Glutamatergic neuron (in vitro differentiated cells): ENCODE results near the gene GP1BB. TPM values are rescaled to one million over a fixed set of nuclear protein-coding genes. Genes with fewer than 3 reads are reported as not detected.

ENCODE experiments used
- DNase-seq: peaks from one replicate; pipeline ENCODE4 v3.0.0; 2022
- H3K27ac Mint-ChIP-seq: one replicate; pipeline ENCODE4 v1.8.0; 2020; ENCODE audit warnings: mild to moderate bottlenecking, mixed read lengths, inconsistent platforms; ENCODE audit not compliant: unreplicated experiment
- H3K27me3 Mint-ChIP-seq: one replicate; pipeline ENCODE4 v1.8.0; 2020; ENCODE audit warnings: mild to moderate bottlenecking, moderate library complexity, mixed read lengths, inconsistent platforms; ENCODE audit not compliant: unreplicated experiment
- H3K36me3 Mint-ChIP-seq: one replicate; pipeline ENCODE4 v1.8.0; 2020; ENCODE audit warnings: mild to moderate bottlenecking, mixed read lengths, inconsistent platforms; ENCODE audit not compliant: unreplicated experiment
- H3K4me1 Mint-ChIP-seq: one replicate; pipeline ENCODE4 v1.8.0; 2020; ENCODE audit warnings: mild to moderate bottlenecking, low read depth, mixed read lengths, inconsistent platforms; ENCODE audit not compliant: unreplicated experiment
- H3K4me3 Mint-ChIP-seq: one replicate; pipeline ENCODE4 v1.8.0; 2020; ENCODE audit warnings: mild to moderate bottlenecking, mixed read lengths, inconsistent platforms; ENCODE audit not compliant: unreplicated experiment
- H3K9me3 Mint-ChIP-seq: one replicate; pipeline ENCODE4 v1.8.0; 2020; ENCODE audit warnings: mild to moderate bottlenecking, moderate library complexity, mixed read lengths, inconsistent platforms; ENCODE audit not compliant: unreplicated experiment
- total RNA-seq: library from RNA; stranded (reverse); fragmentation: NEBNext Ultra II Directional; extraction: Animal tissue kit (Norgen Biotek cat#: 25700); gene quantifications from one replicate; pipeline ENCODE4 v1.2.1, GENCODE V29; 2021; ENCODE audit not compliant: unreplicated experiment
- TF ChIP-seq, protein P1 (sequence below): fragments of 200-600 bp; sonication (generic); IDR thresholded peaks from one replicate; pipeline ENCODE4 v1.5.0; 2021; ENCODE audit not compliant: partially characterized antibody, unreplicated experiment

The GP1BB gene
- total RNA-seq, 1 donor from 2014 or later: 8.3 TPM

GRCh38 chr22:19738664-19739447, 15.5 kb downstream of the GP1BB start:
- peaks cover 2% of the 10 kb centered on the region for H3K9me3 Mint-ChIP-seq
- peaks cover 6% of the 10 kb centered on the region for H3K27me3 Mint-ChIP-seq
- H3K36me3 Mint-ChIP-seq: no peaks in the 10 kb centered on the region
- no peaks in the 10 kb centered on the region for H3K4me1 Mint-ChIP-seq
- H3K4me3 Mint-ChIP-seq: no peak overlapping the region
- H3K27ac Mint-ChIP-seq: no peak overlapping the region
- no peak for DNase-seq
- TF ChIP-seq, protein P1, sequence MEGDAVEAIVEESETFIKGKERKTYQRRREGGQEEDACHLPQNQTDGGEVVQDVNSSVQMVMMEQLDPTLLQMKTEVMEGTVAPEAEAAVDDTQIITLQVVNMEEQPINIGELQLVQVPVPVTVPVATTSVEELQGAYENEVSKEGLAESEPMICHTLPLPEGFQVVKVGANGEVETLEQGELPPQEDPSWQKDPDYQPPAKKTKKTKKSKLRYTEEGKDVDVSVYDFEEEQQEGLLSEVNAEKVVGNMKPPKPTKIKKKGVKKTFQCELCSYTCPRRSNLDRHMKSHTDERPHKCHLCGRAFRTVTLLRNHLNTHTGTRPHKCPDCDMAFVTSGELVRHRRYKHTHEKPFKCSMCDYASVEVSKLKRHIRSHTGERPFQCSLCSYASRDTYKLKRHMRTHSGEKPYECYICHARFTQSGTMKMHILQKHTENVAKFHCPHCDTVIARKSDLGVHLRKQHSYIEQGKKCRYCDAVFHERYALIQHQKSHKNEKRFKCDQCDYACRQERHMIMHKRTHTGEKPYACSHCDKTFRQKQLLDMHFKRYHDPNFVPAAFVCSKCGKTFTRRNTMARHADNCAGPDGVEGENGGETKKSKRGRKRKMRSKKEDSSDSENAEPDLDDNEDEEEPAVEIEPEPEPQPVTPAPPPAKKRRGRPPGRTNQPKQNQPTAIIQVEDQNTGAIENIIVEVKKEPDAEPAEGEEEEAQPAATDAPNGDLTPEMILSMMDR: no peak

GRCh38 chr22:19739448-19739895, 16.1 kb downstream of the GP1BB start:
- TF ChIP-seq, protein P1: no peak
- peaks cover 2% of the 10 kb centered on the region for H3K9me3 Mint-ChIP-seq
- H3K27ac Mint-ChIP-seq: no peak overlapping the region
- H3K4me1 Mint-ChIP-seq: no peaks in the 10 kb centered on the region
- no peak for DNase-seq
- no peaks in the 10 kb centered on the region for H3K36me3 Mint-ChIP-seq
- H3K4me3 Mint-ChIP-seq: no peak overlapping the region
- peaks cover 6% of the 10 kb centered on the region for H3K27me3 Mint-ChIP-seq

DNA sequence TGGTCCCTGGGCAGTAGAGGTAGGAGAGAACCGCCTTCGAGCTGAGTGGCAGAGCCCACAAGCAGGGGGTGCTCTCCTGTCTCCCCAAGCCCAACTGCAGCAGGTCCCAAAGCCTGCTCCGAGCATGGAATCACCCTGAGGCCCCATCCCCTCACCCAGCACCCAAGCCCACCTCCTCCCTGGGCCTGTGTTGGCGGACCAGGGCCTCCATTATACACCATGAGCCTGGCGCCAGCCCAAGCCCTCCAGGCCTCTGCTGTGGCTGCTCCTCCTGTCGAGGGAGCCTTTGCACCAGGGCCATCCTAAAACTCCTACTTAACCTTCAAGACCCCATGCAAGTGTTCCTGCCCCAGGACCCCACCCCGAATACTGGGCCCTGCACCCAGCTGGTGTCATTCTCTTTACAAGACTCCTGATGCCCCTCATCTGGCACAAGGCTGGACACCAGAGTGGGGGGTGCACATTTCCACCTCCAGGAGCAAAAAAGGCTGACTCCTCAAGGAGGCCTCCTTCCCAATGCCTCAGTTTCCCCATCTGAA, 16.6 kb downstream of the GP1BB start:
- H3K9me3 Mint-ChIP-seq: peaks cover 2% of the 10 kb centered on the region
- no peak overlapping the region for H3K27ac Mint-ChIP-seq
- H3K4me3 Mint-ChIP-seq: no peak overlapping the region
- no peaks in the 10 kb centered on the region for H3K4me1 Mint-ChIP-seq
- no peaks in the 10 kb centered on the region for H3K36me3 Mint-ChIP-seq
- H3K27me3 Mint-ChIP-seq: peaks cover 5% of the 10 kb centered on the region
- DNase-seq: no peak
- TF ChIP-seq, protein P1: no peak

- H3K4me1 Mint-ChIP-seq: no peaks in the 10 kb centered on the region
- TF ChIP-seq, protein P1: no peak
- no peak overlapping the region for H3K27ac Mint-ChIP-seq
- H3K36me3 Mint-ChIP-seq: no peaks in the 10 kb centered on the region
- no peak for DNase-seq
- peaks cover under 1% of the 10 kb centered on the region for H3K27me3 Mint-ChIP-seq
- H3K9me3 Mint-ChIP-seq: peaks cover 1% of the 10 kb centered on the region
- no peak overlapping the region for H3K4me3 Mint-ChIP-seq
Observed at GRCh38 chr22:19740586-19740985, 17.2 kb downstream of the GP1BB start.

DNA sequence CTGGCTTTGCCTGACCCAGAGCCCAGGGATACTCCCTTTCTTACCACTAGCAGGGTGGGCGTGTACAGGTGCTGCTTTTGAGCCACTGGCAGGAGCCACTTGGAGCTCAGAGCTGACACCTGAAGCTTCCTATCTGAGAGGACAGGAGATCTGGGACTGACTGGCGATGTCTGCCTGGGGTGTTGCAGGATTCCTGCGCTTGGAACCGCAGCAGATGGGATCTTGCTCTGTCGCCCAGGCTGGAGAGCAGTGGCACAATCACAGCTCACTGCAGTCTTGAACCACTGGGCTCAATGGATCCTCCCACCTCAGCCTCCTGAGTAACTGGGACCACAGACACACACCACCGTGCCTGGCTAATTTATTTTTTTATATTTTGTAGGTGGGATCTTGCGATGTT, 17.7 kb downstream of the GP1BB start:
- DNase-seq: no peak
- Mint-ChIP-seq H3K27me3 (no peaks in the 10 kb centered on the region), H3K27ac (no peak overlapping the region), H3K36me3 (no peaks in the 10 kb centered on the region), H3K9me3 (no peaks in the 10 kb centered on the region), H3K4me3 (no peak overlapping the region), H3K4me1 (no peaks in the 10 kb centered on the region)
- TF ChIP-seq, protein P1: no peak
